T-helper 2 cell treated with Interferon-gamma antibody and Interleukin-4, amounts not matched to agents 5 μg/mL and 100 μg/mL, for 36 hours (primary cell): ENCODE measurements around the gene ZNF333.
A peak's percentile ranks its signal among the peaks of the same experiment; 100 is the strongest.

Experiments used
- DNase-seq: peaks from one replicate; pipeline ENCODE4 v3.0.0; 2021; ENCODE audit warnings: low spot score
- H3K27ac Mint-ChIP-seq: one replicate; pipeline ENCODE4 v1.8.0; 2021; ENCODE audit warnings: mild to moderate bottlenecking, mixed read lengths
- H3K27me3 Mint-ChIP-seq: one replicate; pipeline ENCODE4 v1.8.0; 2021; ENCODE audit warnings: low read depth, mixed read lengths
- H3K36me3 Mint-ChIP-seq: one replicate; pipeline ENCODE4 v1.8.0; 2021; ENCODE audit warnings: low read depth, mixed read lengths
- H3K4me1 Mint-ChIP-seq: one replicate; pipeline ENCODE4 v1.8.0; 2021; ENCODE audit warnings: low read depth, mixed read lengths
- H3K4me3 Mint-ChIP-seq: one replicate; pipeline ENCODE4 v1.8.0; 2022; ENCODE audit warnings: mild to moderate bottlenecking, moderate library complexity, mixed read lengths
- H3K9me3 Mint-ChIP-seq: one replicate; pipeline ENCODE4 v1.8.0; 2021; ENCODE audit warnings: mixed read lengths

Gene ZNF333

GRCh38 chr19:14689598-14690503 is at the start of gene ZNF333:
ZNF333 (plus strand) TSS chr19:14690048; CDS start chr19:14693492, 3,444 bp downstream.
- peak; percentile 93 for DNase-seq
- Mint-ChIP-seq H3K36me3 (no peaks in the 10 kb centered on the region), H3K4me3 (peak within 1 kb of the TSS; percentile 94), H3K4me1 (peaks cover 17% of the 10 kb centered on the region), H3K9me3 (no peaks in the 10 kb centered on the region), H3K27ac (peak within 1 kb of the TSS; percentile 99), H3K27me3 (no peaks in the 10 kb centered on the region)

GRCh38 chr19:14648506-14648905 is 41.3 kb upstream of the ZNF333 start:
- Mint-ChIP-seq H3K27ac (no peak overlapping the region), H3K4me3 (no peak overlapping the region), H3K27me3 (peaks cover 7% of the 10 kb centered on the region), H3K4me1 (no peaks in the 10 kb centered on the region), H3K36me3 (no peaks in the 10 kb centered on the region), H3K9me3 (no peaks in the 10 kb centered on the region)
- DNase-seq, result no peak

GRCh38 chr19:14649020-14649419 is 40.8 kb upstream of the ZNF333 start:
- H3K4me3 Mint-ChIP-seq, result no peak overlapping the region
- H3K27ac Mint-ChIP-seq, result no peak overlapping the region
- H3K9me3 Mint-ChIP-seq, result no peaks in the 10 kb centered on the region
- DNase-seq, result no peak
- peaks cover 7% of the 10 kb centered on the region for H3K27me3 Mint-ChIP-seq
- no peaks in the 10 kb centered on the region for H3K36me3 Mint-ChIP-seq
- no peaks in the 10 kb centered on the region for H3K4me1 Mint-ChIP-seq

GRCh38 chr19:14650161-14650560 is 39.7 kb upstream of the ZNF333 start:
- Mint-ChIP-seq H3K4me1 (no peaks in the 10 kb centered on the region), H3K27me3 (peaks cover 9% of the 10 kb centered on the region), H3K4me3 (no peak overlapping the region), H3K36me3 (no peaks in the 10 kb centered on the region), H3K9me3 (no peaks in the 10 kb centered on the region), H3K27ac (no peak overlapping the region)
- no peak for DNase-seq

- Mint-ChIP-seq H3K36me3 (no peaks in the 10 kb centered on the region), H3K27ac (no peak overlapping the region), H3K4me1 (no peaks in the 10 kb centered on the region), H3K9me3 (no peaks in the 10 kb centered on the region), H3K4me3 (no peak overlapping the region), H3K27me3 (peaks cover 7% of the 10 kb centered on the region)
- no peak for DNase-seq
These were observed 34.9 kb upstream of the ZNF333 start for GRCh38 chr19:14654786-14655560.

- DNase-seq, result no peak
- H3K27me3 Mint-ChIP-seq, result peaks cover 6% of the 10 kb centered on the region
- H3K4me3 Mint-ChIP-seq, result no peak overlapping the region
- H3K9me3 Mint-ChIP-seq, result no peaks in the 10 kb centered on the region
- H3K4me1 Mint-ChIP-seq, result no peaks in the 10 kb centered on the region
- no peak overlapping the region for H3K27ac Mint-ChIP-seq
- H3K36me3 Mint-ChIP-seq, result no peaks in the 10 kb centered on the region
These were observed 34.1 kb upstream of the ZNF333 start for GRCh38 chr19:14655726-14656125.

- H3K36me3 Mint-ChIP-seq, result no peaks in the 10 kb centered on the region
- H3K4me3 Mint-ChIP-seq, result no peak overlapping the region
- no peak overlapping the region for H3K27ac Mint-ChIP-seq
- peaks cover 2% of the 10 kb centered on the region for H3K4me1 Mint-ChIP-seq
- H3K9me3 Mint-ChIP-seq, result no peaks in the 10 kb centered on the region
- H3K27me3 Mint-ChIP-seq, result no peaks in the 10 kb centered on the region
- no peak for DNase-seq
These were observed 29.9 kb upstream of the ZNF333 start for GRCh38 chr19:14659874-14660489.

GRCh38 chr19:14661372-14661924 is 28.4 kb upstream of the ZNF333 start:
- H3K9me3 Mint-ChIP-seq, result no peaks in the 10 kb centered on the region
- H3K27me3 Mint-ChIP-seq, result no peaks in the 10 kb centered on the region
- peaks cover 2% of the 10 kb centered on the region for H3K4me1 Mint-ChIP-seq
- no peak for DNase-seq
- no peak overlapping the region for H3K4me3 Mint-ChIP-seq
- no peak overlapping the region for H3K27ac Mint-ChIP-seq
- H3K36me3 Mint-ChIP-seq, result no peaks in the 10 kb centered on the region

GRCh38 chr19:14669940-14670339 is 19.9 kb upstream of the ZNF333 start:
- peaks cover 9% of the 10 kb centered on the region for H3K27me3 Mint-ChIP-seq
- no peak overlapping the region for H3K27ac Mint-ChIP-seq
- DNase-seq, result no peak
- no peaks in the 10 kb centered on the region for H3K36me3 Mint-ChIP-seq
- peaks cover 11% of the 10 kb centered on the region for H3K9me3 Mint-ChIP-seq
- H3K4me3 Mint-ChIP-seq, result no peak overlapping the region
- H3K4me1 Mint-ChIP-seq, result no peaks in the 10 kb centered on the region

GRCh38 chr19:14670408-14670807 is 19.4 kb upstream of the ZNF333 start:
- H3K36me3 Mint-ChIP-seq, result no peaks in the 10 kb centered on the region
- DNase-seq, result no peak
- H3K27ac Mint-ChIP-seq, result no peak overlapping the region
- peaks cover 11% of the 10 kb centered on the region for H3K9me3 Mint-ChIP-seq
- H3K4me3 Mint-ChIP-seq, result no peak overlapping the region
- H3K4me1 Mint-ChIP-seq, result no peaks in the 10 kb centered on the region
- peaks cover 10% of the 10 kb centered on the region for H3K27me3 Mint-ChIP-seq

GRCh38 chr19:14672188-14672872 is 17.5 kb upstream of the ZNF333 start:
- H3K36me3 Mint-ChIP-seq, result no peaks in the 10 kb centered on the region
- no peak overlapping the region for H3K27ac Mint-ChIP-seq
- H3K27me3 Mint-ChIP-seq, result peaks cover 10% of the 10 kb centered on the region
- no peak overlapping the region for H3K4me3 Mint-ChIP-seq
- H3K4me1 Mint-ChIP-seq, result no peaks in the 10 kb centered on the region
- no peak for DNase-seq
- H3K9me3 Mint-ChIP-seq, result peaks cover 7% of the 10 kb centered on the region

- no peak overlapping the region for H3K27ac Mint-ChIP-seq
- H3K36me3 Mint-ChIP-seq, result no peaks in the 10 kb centered on the region
- H3K9me3 Mint-ChIP-seq, result peaks cover 7% of the 10 kb centered on the region
- no peak for DNase-seq
- peaks cover 10% of the 10 kb centered on the region for H3K27me3 Mint-ChIP-seq
- no peak overlapping the region for H3K4me3 Mint-ChIP-seq
- H3K4me1 Mint-ChIP-seq, result no peaks in the 10 kb centered on the region
These were observed 16.8 kb upstream of the ZNF333 start for GRCh38 chr19:14673088-14673487.

GRCh38 chr19:14674764-14675163 is 15.1 kb upstream of the ZNF333 start, which contains the start of gene ADGRE3:
ADGRE3 (minus strand) TSS chr19:14674844; CDS start chr19:14674770, 74 bp downstream.
- Mint-ChIP-seq H3K4me1 (no peaks in the 10 kb centered on the region), H3K36me3 (no peaks in the 10 kb centered on the region), H3K4me3 (no peak within 1 kb of the TSS), H3K9me3 (peaks cover 7% of the 10 kb centered on the region), H3K27me3 (peaks cover 10% of the 10 kb centered on the region), H3K27ac (no peak within 1 kb of the TSS)
- no peak for DNase-seq
